PFSK-1 (cell line): ENCODE measurements around the gene TAS2R10.

ENCODE experiments used
- FOXP2 ChIP-seq: optimal IDR thresholded peaks from 2 replicates; pipeline ENCODE3; 2011; ENCODE audit warnings: borderline replicate concordance, control low read depth, inconsistent platforms; ENCODE audit not compliant: insufficient read depth; ENCODE audit errors: extremely low read length, extremely low read depth
- POLR2AphosphoS5 ChIP-seq: IDR thresholded peaks from 2 replicates; pipeline ENCODE4 v1.6.1; 2012; ENCODE audit warnings: low read depth, mild to moderate bottlenecking, control low read depth, low read length, moderate library complexity
- REST ChIP-seq, 2 experiments: IDR thresholded peaks; 2 replicates each; pipeline versions ENCODE4 v1.6.1 to v1.8.0; 2011 to 2012; ENCODE audit warnings: low read depth in 2 of 2, low read length in 2 of 2, control low read depth in 1 of 2, inconsistent platforms in 1 of 2, mild to moderate bottlenecking in 1 of 2, moderate library complexity in 1 of 2; ENCODE audit not compliant: insufficient read depth in 1 of 2
- SIN3A ChIP-seq: IDR thresholded peaks from 2 replicates; pipeline ENCODE4 v1.6.1; 2012; ENCODE audit warnings: mild to moderate bottlenecking, low read length, moderate library complexity, borderline replicate concordance; ENCODE audit not compliant: insufficient read depth
- TAF1 ChIP-seq: IDR thresholded peaks from 2 replicates; pipeline ENCODE4 v1.6.1; 2012; ENCODE audit warnings: low read length, control low read depth, borderline replicate concordance; ENCODE audit not compliant: insufficient read depth

TAS2R10 gene

GRCh38 chr12:10855807-10856206 lies 29.6 kb upstream of the TAS2R10 start:
- TF ChIP-seq FOXP2 (no peak), TAF1 (no peak), POLR2AphosphoS5 (no peak), REST (IDR thresholded peaks at IDR 0.05; ENCODE audit: insufficient read depth in 1 of 2, low read depth in 2 of 2, low read length in 2 of 2) (no peak), SIN3A (no peak)

- no peak for TF ChIP-seq REST (IDR thresholded peaks at IDR 0.05; ENCODE audit: insufficient read depth in 1 of 2, low read depth in 2 of 2, low read length in 2 of 2)
- TF ChIP-seq FOXP2 = no peak
- no peak for TF ChIP-seq TAF1
- no peak for TF ChIP-seq SIN3A
- no peak for TF ChIP-seq POLR2AphosphoS5
These were observed 27.6 kb upstream of the TAS2R10 start for GRCh38 chr12:10853776-10854175.

GRCh38 chr12:10851243-10851858 lies 25.2 kb upstream of the TAS2R10 start:
- TF ChIP-seq FOXP2 (no peak), TAF1 (no peak), SIN3A (no peak), REST (IDR thresholded peaks at IDR 0.05; ENCODE audit: insufficient read depth in 1 of 2, low read depth in 2 of 2, low read length in 2 of 2) (no peak), POLR2AphosphoS5 (no peak)

DNA sequence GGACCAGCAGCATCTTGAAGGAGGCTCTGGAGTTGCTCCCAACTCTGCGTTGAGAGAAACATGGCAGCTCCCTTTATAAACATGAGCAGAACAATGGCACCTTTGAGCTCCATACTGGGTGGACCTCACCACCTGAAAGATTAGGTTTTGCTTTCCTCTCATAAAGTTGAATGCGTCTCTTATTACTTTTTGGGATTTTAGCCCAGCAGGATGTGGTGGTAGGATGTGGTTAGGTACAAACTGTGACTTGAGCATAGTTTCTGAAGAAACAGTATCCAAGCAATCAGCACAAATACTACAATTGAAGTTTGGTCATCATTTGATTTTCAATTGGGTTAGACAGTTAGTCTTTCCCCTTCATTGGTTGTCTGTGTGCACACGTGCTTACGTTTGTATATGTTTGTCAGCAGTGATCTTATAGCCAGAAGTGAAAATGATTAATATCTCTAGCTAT lies 23.3 kb upstream of the TAS2R10 start, which contains the start of gene PRR4:
PRR4 (minus strand) TSS at position 51 of the 454 bp plus-strand sequence; CDS start at position 13, 38 bp downstream.
- TF ChIP-seq POLR2AphosphoS5 = no peak
- no peak for TF ChIP-seq TAF1
- no peak for TF ChIP-seq SIN3A
- TF ChIP-seq REST (IDR thresholded peaks at IDR 0.05; ENCODE audit: insufficient read depth in 1 of 2, low read depth in 2 of 2, low read length in 2 of 2) = no peak
- no peak for TF ChIP-seq FOXP2
